ENCODE results near the gene PPP2R3B. TPM values are rescaled to one million over a fixed set of nuclear protein-coding genes. Genes with fewer than 3 reads are reported as not detected.

PPP2R3B gene
- total RNA-seq, 1 experiment from 2014 or later = 130 TPM

DNA sequence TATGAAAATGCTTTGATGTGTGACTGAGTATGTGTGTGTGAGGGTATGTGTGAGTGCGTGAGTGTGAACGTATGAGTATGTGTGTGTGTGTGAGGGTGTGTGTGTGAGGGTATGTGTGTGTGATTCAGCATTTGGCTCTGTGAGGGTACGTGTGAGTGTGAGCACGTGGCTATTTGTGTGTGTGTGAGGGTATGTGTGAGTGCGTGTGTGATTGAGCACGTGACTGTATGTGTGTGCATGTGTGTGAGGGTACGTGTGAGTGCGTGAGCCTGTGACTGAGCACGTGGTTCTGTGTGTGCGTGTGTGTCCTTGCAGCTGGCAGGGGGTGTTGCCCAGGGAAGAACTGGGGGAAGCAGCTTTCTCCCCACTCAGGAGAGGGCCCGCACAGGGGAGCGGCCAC, 16.1 kb upstream of the PPP2R3B start:
- ChIA-PET CTCF (no interaction called here), POLR2A (no interaction called here)
- H3K27me3 Mint-ChIP-seq (ENCODE audit: low read depth) = no peaks in the 10 kb centered on the region
- no peak for DNase-seq (ENCODE audit: low spot score)
- ATAC-seq = no peak
- H3K36me3 Mint-ChIP-seq = peaks cover 3% of the 10 kb centered on the region
- no peak overlapping the region for H3K4me3 Mint-ChIP-seq
- TF ChIP-seq ZNF138 (CRISPR knock-in tag; conservative IDR thresholded peaks at IDR 0.05) (no peak), FOXP4 (CRISPR knock-in tag; IDR thresholded peaks at IDR 0.05) (no peak), USF1 (CRISPR knock-in tag; IDR thresholded peaks at IDR 0.05) (no peak)
- TF ChIP-seq, protein P1, sequence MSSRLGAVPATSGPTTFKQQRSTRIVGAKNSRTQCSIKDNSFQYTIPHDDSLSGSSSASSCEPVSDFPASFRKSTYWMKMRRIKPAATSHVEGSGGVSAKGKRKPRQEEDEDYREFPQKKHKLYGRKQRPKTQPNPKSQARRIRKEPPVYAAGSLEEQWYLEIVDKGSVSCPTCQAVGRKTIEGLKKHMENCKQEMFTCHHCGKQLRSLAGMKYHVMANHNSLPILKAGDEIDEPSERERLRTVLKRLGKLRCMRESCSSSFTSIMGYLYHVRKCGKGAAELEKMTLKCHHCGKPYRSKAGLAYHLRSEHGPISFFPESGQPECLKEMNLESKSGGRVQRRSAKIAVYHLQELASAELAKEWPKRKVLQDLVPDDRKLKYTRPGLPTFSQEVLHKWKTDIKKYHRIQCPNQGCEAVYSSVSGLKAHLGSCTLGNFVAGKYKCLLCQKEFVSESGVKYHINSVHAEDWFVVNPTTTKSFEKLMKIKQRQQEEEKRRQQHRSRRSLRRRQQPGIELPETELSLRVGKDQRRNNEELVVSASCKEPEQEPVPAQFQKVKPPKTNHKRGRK (CRISPR knock-in tag; IDR thresholded peaks at IDR 0.05; ENCODE audit: borderline replicate concordance) = no peak
- peak overlapping the region; percentile 2 for H3K27ac Mint-ChIP-seq
- H3K4me1 Mint-ChIP-seq = no peaks in the 10 kb centered on the region
- no peaks in the 10 kb centered on the region for H3K9me3 Mint-ChIP-seq

DNA sequence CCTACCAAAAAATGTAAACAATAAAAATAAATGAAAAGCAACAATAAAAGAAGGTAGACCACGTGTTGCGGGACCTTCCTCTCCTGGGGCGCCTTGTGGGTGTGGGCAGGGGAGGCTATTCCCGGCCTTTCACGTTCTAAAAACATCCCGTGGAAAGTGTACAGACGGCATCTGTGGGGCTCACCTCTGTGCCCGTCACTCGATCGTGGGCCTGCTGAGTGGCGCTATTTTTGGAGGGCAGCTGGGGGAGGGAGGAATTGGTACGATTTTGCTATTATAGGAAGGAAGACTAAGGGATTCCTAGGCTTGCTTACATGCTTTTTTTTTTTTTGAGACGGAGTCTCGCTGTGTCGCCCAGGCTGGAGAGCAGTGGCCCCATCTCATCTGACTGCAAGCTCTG, 13.6 kb upstream of the PPP2R3B start:
- H3K27ac Mint-ChIP-seq = no peak overlapping the region
- TF ChIP-seq CREB1 (CRISPR knock-in tag; IDR thresholded peaks at IDR 0.05) = no peak
- no peak for TF ChIP-seq ELF4 (CRISPR knock-in tag; IDR thresholded peaks at IDR 0.05; ENCODE audit: low read depth)
- no peak for TF ChIP-seq USF1 (CRISPR knock-in tag; IDR thresholded peaks at IDR 0.05)
- TF ChIP-seq FOXK1 (CRISPR knock-in tag; IDR thresholded peaks at IDR 0.05) = no peak
- no peak for TF ChIP-seq ZNF138 (CRISPR knock-in tag; conservative IDR thresholded peaks at IDR 0.05)
- no peak for TF ChIP-seq ZBTB21 (CRISPR knock-in tag; IDR thresholded peaks at IDR 0.05; ENCODE audit: borderline replicate concordance)
- ChIA-PET POLR2A (no interaction called here), CTCF (no interaction called here)
- H3K4me3 Mint-ChIP-seq = no peak overlapping the region
- ATAC-seq (no peak), DNase-seq (ENCODE audit: low spot score) (no peak)
- no peaks in the 10 kb centered on the region for H3K36me3 Mint-ChIP-seq
- peaks cover 3% of the 10 kb centered on the region; the same call in 1 of the 2 replicates for H3K4me1 Mint-ChIP-seq
- no peaks in the 10 kb centered on the region; the same call in 1 of the 2 replicates for H3K9me3 Mint-ChIP-seq
- no peaks in the 10 kb centered on the region for H3K27me3 Mint-ChIP-seq (ENCODE audit: low read depth)

DNA sequence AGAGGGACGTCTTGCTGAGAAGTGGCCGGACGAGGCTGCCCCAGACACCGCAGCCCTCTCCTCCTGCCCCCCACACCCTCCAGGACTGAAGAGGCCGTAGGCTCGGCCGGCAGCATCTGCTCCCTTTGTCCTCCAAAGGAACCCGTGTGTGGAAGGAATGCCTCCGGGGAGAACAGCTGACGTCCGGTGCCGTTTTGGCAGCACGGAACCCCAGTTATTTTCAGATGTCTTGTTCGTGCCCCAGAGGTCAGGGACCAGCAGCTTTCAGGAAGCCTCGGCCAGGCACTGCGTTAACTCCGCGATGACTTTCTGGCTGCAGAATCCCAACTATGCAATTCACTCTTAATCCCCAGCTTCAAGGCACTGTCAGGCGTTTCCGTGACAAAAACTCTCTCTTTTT, 10.9 kb upstream of the PPP2R3B start:
- Mint-ChIP-seq H3K27ac (peak overlapping the region; percentile 49; the same call in 1 of the 2 replicates), H3K4me1 (peaks cover 3% of the 10 kb centered on the region; the same call in 1 of the 2 replicates), H3K9me3 (no peaks in the 10 kb centered on the region; the same call in 1 of the 2 replicates), H3K36me3 (no peaks in the 10 kb centered on the region), H3K27me3 (ENCODE audit: low read depth) (no peaks in the 10 kb centered on the region), H3K4me3 (no peak overlapping the region)
- TF ChIP-seq FOXP1 (CRISPR knock-in tag; IDR thresholded peaks at IDR 0.05; ENCODE audit: borderline replicate concordance) = no peak
- no peak for TF ChIP-seq ZNF396 (CRISPR knock-in tag; IDR thresholded peaks at IDR 0.05; ENCODE audit: borderline replicate concordance)
- TF ChIP-seq E2F4 (CRISPR knock-in tag; IDR thresholded peaks at IDR 0.05; ENCODE audit: borderline replicate concordance, low read depth) = no peak
- TF ChIP-seq, protein P2, sequence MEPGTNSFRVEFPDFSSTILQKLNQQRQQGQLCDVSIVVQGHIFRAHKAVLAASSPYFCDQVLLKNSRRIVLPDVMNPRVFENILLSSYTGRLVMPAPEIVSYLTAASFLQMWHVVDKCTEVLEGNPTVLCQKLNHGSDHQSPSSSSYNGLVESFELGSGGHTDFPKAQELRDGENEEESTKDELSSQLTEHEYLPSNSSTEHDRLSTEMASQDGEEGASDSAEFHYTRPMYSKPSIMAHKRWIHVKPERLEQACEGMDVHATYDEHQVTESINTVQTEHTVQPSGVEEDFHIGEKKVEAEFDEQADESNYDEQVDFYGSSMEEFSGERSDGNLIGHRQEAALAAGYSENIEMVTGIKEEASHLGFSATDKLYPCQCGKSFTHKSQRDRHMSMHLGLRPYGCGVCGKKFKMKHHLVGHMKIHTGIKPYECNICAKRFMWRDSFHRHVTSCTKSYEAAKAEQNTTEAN (CRISPR knock-in tag; IDR thresholded peaks at IDR 0.05) = no peak
- TF ChIP-seq FOXP4 (CRISPR knock-in tag; IDR thresholded peaks at IDR 0.05) = no peak
- TF ChIP-seq E2F5 (CRISPR knock-in tag; IDR thresholded peaks at IDR 0.05) = no peak
- TF ChIP-seq KAT7 (CRISPR knock-in tag; IDR thresholded peaks at IDR 0.05; ENCODE audit: borderline replicate concordance) = no peak
- TF ChIP-seq, protein P3, sequence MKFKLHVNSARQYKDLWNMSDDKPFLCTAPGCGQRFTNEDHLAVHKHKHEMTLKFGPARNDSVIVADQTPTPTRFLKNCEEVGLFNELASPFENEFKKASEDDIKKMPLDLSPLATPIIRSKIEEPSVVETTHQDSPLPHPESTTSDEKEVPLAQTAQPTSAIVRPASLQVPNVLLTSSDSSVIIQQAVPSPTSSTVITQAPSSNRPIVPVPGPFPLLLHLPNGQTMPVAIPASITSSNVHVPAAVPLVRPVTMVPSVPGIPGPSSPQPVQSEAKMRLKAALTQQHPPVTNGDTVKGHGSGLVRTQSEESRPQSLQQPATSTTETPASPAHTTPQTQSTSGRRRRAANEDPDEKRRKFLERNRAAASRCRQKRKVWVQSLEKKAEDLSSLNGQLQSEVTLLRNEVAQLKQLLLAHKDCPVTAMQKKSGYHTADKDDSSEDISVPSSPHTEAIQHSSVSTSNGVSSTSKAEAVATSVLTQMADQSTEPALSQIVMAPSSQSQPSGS (CRISPR knock-in tag; IDR thresholded peaks at IDR 0.05; ENCODE audit: borderline replicate concordance, low read depth) = no peak
- TF ChIP-seq ZNF263 (CRISPR knock-in tag; IDR thresholded peaks at IDR 0.05; ENCODE audit: low read depth) = no peak
- no peak for TF ChIP-seq ZNF416 (CRISPR knock-in tag; IDR thresholded peaks at IDR 0.05)
- no peak for TF ChIP-seq JUN (CRISPR knock-in tag; IDR thresholded peaks at IDR 0.05)
- ATAC-seq (peak; percentile 81), DNase-seq (ENCODE audit: low spot score) (no peak)
- POLR2A ChIA-PET = no interaction called here
- CTCF ChIA-PET = no interaction called here
